ENCODE data around the gene DST.

The DST gene

DNA sequence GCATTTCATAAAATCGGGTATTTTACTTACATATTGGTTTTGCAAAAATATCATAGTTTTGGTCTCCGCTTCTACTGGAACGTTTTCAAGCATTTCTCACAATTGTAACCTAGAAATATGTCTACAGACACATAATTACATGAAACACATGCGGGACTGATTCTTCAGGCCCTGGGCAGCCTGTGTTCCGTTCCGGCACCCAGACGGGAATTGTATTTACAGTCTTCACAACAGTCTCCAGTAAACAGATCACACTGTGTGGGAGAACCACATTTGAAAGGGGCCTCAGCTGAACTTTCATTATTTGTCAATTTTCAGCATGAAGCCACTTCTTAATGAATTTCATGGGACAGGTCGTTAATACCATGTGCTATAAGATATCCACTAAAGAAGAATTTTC, 196.9 kb downstream of the DST start:
- DNase-seq (no peak), ATAC-seq (replicated peaks) (no peak)
- Mint-ChIP-seq H3K27me3 (no peaks in the 10 kb centered on the region), H3K9me3 (peaks cover 0 to 4% of the 10 kb centered on the region in 2 donors), H3K36me3 (no peaks in the 10 kb centered on the region), H3K4me1 (no peaks in the 10 kb centered on the region), H3K27ac (no peak overlapping the region), H3K4me3 (no peak overlapping the region)

DNA sequence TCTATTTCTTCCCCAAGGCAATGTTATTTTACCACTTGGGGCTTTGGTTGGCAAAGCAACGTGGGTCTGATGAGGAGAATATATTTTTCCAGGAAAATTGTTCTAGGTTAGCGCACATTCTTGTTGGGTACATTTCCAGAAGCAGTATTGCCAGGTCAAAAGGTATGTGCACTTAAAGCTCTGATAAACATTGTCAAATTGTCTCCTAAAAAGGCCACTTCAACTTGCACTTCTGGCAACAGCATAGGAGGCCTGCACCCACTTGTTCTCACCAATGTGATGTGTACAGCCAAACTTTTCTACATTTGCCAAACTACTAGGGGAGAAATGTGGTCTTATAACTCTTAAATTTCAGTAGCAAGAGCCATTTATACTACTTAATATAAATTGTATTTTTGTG, 197.8 kb downstream of the DST start:
- H3K4me1 Mint-ChIP-seq = no peaks in the 10 kb centered on the region
- H3K36me3 Mint-ChIP-seq = no peaks in the 10 kb centered on the region
- no peak overlapping the region for H3K27ac Mint-ChIP-seq
- ATAC-seq (replicated peaks) = no peak
- peaks cover 0 to 8% of the 10 kb centered on the region in 2 donors for H3K9me3 Mint-ChIP-seq
- no peaks in the 10 kb centered on the region for H3K27me3 Mint-ChIP-seq
- no peak for DNase-seq
- H3K4me3 Mint-ChIP-seq = no peak overlapping the region

DNA sequence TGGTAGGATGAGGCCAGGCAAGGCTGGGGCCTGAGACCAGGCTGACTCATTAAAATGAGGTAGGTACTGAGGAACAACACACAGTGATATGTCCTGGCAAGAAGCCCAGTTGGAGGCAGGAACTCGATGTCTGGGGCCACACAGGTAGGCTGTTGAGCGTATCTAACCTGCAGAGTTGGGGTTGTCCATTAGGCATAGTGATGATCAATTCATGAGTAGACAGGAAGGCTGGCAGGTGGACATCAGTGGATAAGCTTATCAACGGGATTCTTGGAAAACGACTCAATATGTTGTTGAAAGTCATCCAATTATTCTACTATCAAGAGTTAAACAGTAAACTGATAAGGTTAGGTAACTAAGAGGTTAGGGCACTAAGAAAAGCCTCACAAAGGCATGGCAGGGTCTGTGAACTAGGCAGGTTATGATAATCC, 202.1 kb downstream of the DST start:
- H3K4me3 Mint-ChIP-seq = no peak overlapping the region
- peaks cover 5 to 7% of the 10 kb centered on the region in 2 donors for H3K27me3 Mint-ChIP-seq
- no peaks in the 10 kb centered on the region for H3K36me3 Mint-ChIP-seq
- no peak for ATAC-seq (replicated peaks)
- H3K9me3 Mint-ChIP-seq = peaks cover 0 to 10% of the 10 kb centered on the region in 2 donors
- H3K27ac Mint-ChIP-seq = no peak overlapping the region
- no peak for DNase-seq
- no peaks in the 10 kb centered on the region for H3K4me1 Mint-ChIP-seq

DNA sequence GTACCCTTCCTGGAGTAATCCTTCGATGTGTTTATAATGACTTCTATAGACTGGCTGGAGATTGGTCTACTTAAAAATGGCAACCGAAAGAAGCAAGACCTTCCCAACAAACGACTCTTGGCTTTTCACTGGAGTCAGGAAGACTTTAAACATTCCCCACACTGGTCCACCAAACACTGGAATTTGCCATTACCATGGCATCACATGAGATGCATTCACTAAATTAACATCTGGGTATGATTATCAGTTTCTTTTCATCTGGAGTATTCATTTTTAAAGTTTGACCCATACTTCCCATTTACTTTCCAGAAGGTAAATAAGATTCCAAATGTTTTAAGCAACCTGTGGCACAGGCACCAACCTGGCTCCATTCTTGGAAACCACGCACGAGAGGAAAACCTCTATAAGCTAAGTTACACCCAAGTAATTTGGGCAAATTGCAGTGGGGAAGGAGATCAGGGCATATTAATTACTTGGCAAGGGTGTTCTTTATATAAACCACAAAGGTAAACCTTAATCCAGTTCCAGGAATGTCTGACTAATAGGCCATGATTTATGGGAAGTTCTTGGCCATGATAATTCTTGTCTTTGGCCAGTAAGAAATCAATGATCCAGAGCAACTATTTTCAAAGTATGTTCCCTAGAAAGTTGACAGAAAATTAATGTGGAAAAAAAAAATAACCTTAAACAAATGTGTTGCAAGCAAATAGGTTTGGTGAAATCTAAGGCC, 205.4 kb downstream of the DST start:
- ATAC-seq (replicated peaks) (no peak), DNase-seq (no peak)
- Mint-ChIP-seq H3K4me3 (no peak overlapping the region), H3K9me3 (peaks cover 6 to 8% of the 10 kb centered on the region in 2 donors), H3K4me1 (no peaks in the 10 kb centered on the region), H3K36me3 (no peaks in the 10 kb centered on the region), H3K27ac (no peak overlapping the region), H3K27me3 (peaks cover 5 to 8% of the 10 kb centered on the region in 2 donors)

DNA sequence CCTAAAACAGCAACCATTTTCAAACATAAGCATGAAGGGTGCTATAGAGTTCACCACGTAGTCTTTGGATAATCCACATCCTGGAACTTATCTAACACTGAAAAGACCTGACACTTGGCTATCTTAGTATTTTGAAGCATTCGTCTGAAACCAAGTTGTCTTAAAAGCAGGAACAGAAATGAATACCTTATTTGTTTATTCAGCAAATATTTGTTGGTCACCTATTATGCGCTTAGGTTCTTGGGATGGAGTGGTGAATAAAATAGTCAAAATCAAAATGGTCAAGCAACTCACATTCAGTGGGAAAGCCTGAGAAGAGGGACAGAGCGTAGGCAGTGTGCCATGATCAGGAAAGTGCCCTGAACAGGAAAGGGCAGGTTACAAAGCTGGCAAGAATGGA, 206.9 kb downstream of the DST start:
- Mint-ChIP-seq H3K27ac (no peak overlapping the region), H3K9me3 (peaks cover 6 to 7% of the 10 kb centered on the region in 2 donors), H3K36me3 (no peaks in the 10 kb centered on the region), H3K4me3 (no peak overlapping the region), H3K27me3 (peaks cover 5 to 8% of the 10 kb centered on the region in 2 donors), H3K4me1 (no peaks in the 10 kb centered on the region)
- DNase-seq (no peak), ATAC-seq (replicated peaks) (no peak)

DNA sequence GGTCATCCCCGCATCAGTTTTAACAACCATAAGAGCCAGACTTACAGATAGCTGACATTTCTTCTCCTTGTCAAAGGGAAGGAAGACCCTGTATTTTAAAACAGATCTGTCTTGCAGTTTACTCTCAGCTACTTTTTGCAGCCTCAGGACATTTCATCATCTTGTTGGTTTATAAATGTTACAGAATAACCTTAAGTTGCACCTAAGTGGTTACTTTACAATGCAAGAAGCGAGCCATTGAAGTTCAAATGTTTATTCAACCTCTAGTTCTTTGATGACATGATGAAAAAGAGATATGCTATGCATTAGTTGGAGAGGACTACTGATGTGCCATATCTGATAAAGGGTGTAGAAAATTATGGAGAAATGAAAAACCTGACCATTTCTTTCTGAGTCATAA, 207.4 kb downstream of the DST start:
- H3K27ac Mint-ChIP-seq = no peak overlapping the region
- H3K27me3 Mint-ChIP-seq = peaks cover 5 to 8% of the 10 kb centered on the region in 2 donors
- ATAC-seq (replicated peaks) (no peak), DNase-seq (no peak)
- H3K9me3 Mint-ChIP-seq = peaks cover 5 to 6% of the 10 kb centered on the region in 2 donors
- no peaks in the 10 kb centered on the region for H3K4me1 Mint-ChIP-seq
- no peaks in the 10 kb centered on the region for H3K36me3 Mint-ChIP-seq
- H3K4me3 Mint-ChIP-seq = no peak overlapping the region

DNA sequence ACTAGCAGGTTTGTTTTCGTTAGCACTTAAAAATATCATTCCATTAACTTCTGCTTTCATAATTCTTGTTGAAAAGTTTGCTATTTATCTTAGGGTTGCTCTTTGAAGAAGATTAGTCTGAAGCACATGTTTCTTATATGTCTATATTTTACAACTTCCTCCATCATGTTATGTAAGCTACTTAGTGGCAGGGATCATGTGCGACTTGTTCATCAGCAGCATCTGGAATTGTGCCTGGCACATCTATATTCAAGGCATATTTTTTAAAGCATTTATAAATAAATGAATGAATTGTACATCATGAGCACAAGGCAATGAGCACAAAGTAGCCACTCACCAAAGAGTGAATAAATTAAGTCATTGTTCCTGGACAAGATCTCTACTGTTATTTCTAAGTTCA, 208.1 kb downstream of the DST start:
- H3K4me1 Mint-ChIP-seq = no peaks in the 10 kb centered on the region
- ATAC-seq (replicated peaks) (no peak), DNase-seq (no peak)
- no peak overlapping the region for H3K27ac Mint-ChIP-seq
- H3K36me3 Mint-ChIP-seq = no peaks in the 10 kb centered on the region
- H3K4me3 Mint-ChIP-seq = no peak overlapping the region
- H3K9me3 Mint-ChIP-seq = peaks cover 3 to 6% of the 10 kb centered on the region in 2 donors
- peaks cover 5 to 8% of the 10 kb centered on the region in 2 donors for H3K27me3 Mint-ChIP-seq

DNA sequence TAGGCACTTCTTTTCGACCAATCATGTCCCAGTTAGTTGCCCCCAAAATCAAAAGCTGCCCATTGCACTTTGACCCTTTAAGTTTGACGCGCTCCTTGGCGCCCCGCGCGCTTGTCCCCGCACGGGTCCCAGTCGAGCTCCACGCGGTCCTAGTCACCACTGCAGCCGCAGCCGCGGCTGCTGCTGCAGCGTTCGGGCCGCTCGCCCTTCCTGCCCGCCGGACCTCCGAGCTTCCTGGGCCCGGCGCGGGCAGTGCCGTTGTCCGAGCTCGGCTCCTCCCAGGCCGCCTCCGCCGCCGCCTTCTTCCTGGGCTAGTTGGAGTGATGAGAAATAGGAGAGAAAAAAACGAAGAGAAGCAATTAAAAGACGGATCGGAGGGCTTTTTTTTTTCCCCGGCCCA, 209.6 kb downstream of the DST start:
- H3K27me3 Mint-ChIP-seq = peaks cover 5 to 8% of the 10 kb centered on the region in 2 donors
- H3K36me3 Mint-ChIP-seq = no peaks in the 10 kb centered on the region
- H3K4me3 Mint-ChIP-seq = no peak overlapping the region
- no peak for DNase-seq
- H3K27ac Mint-ChIP-seq = no peak overlapping the region
- no peaks in the 10 kb centered on the region for H3K4me1 Mint-ChIP-seq
- ATAC-seq (replicated peaks) = no peak
- H3K9me3 Mint-ChIP-seq = peaks cover 3 to 6% of the 10 kb centered on the region in 2 donors

DNA sequence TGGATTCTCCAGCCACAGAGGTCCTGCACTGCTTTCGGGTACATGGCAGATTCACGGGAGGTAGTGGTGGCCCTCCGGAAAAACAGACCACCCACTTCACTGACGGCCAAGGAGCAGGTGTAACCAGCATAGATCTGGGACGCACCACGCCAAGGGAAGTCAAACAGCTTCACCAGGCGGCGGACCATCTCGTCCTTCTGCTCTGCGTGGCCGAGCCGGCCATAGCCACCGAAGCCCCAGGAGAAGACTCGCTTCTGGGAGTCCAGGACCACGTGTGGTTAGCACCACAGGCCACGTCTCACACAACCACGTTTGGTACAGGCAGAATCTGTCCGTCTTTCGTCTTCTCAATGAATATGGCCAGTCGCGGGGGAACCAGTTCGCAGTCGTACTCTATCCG, 210.5 kb downstream of the DST start:
- no peak for DNase-seq
- peaks cover 5 to 6% of the 10 kb centered on the region in 2 donors for H3K9me3 Mint-ChIP-seq
- peaks cover 5 to 8% of the 10 kb centered on the region in 2 donors for H3K27me3 Mint-ChIP-seq
- ATAC-seq (replicated peaks) = no peak
- H3K4me1 Mint-ChIP-seq = no peaks in the 10 kb centered on the region
- H3K4me3 Mint-ChIP-seq = no peak overlapping the region
- H3K36me3 Mint-ChIP-seq = no peaks in the 10 kb centered on the region
- H3K27ac Mint-ChIP-seq = no peak overlapping the region

DNA sequence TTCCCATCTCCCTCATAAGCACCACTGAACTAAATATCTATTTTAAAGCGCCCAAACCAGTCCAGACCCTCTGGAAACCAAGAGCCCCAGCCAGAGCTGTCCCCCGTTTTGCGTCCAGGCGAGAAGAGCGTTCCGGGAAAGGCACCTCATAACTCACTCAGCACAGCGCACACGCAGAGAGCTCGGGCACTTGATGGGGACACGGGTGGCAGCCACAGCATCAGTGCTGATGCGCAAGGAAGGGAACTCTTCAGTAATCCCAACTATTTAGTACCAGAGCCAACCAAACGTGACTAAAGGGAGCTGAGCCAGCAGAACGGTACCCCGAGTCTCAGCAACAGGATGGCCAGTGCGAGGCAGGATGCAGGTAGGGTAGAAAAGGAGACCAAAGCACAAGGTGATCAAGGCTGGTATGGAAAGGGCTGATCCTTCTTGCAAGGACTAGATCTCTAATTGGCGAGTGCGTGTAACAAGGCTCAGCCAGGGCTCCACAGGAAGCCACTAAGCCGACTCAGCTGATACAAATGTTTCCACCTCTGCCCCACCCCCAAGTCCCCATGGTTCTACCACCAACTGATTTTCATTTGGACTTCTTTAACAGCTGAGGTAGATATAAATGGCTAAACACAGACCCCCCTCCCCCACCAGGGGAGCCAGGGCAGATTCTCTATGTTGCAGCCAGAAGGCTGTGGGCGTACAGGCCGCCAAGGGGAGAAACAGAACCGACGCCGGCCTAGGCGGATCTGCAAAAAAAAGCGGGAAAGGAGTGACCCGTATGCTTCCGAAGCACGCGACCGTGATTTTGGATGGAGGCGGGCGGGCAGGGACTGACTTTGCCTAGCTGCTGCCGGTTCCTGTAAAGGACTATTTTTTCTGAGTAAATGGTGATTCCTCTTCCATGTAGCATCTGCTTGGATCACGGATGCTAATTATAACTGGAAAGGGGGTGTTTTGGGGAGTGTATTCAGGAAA, 211.8 kb downstream of the DST start:
- Mint-ChIP-seq H3K9me3 (peaks cover 6 to 10% of the 10 kb centered on the region in 2 donors), H3K4me1 (no peaks in the 10 kb centered on the region), H3K36me3 (no peaks in the 10 kb centered on the region), H3K4me3 (no peak overlapping the region), H3K27ac (no peak overlapping the region), H3K27me3 (peaks cover 3 to 8% of the 10 kb centered on the region in 2 donors)
- DNase-seq (no peak), ATAC-seq (replicated peaks) (no peak)

DNA sequence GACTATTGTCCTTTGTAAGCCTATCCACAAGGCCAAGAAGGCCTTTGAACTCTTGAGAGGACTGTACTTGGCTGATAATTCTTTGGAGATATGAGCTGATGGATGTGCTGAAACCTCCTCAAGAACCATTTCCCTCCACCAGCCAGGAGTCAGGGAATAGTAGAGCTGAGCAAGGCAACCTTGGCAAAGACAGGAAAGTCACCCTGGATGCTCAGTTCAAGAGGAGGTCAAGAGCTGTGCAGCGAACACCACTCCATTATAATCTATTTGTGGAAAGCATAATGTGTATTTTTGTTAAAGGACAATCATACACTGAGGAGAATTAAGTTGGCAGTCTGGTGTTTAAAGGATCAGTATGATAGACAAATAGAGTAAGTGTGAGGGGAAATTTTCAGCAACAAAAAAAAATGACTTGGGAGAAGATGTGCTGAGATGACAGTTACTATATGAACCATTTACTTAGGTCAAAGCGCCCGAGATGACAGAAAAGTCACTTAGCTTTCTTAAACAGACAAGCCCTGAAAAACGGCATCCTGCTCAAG, 218.1 kb downstream of the DST start:
- H3K9me3 Mint-ChIP-seq = peaks cover 4 to 5% of the 10 kb centered on the region in 2 donors
- no peak overlapping the region for H3K27ac Mint-ChIP-seq
- DNase-seq (no peak), ATAC-seq (replicated peaks) (no peak)
- H3K27me3 Mint-ChIP-seq = peaks cover 10 to 23% of the 10 kb centered on the region in 2 donors
- no peaks in the 10 kb centered on the region for H3K4me1 Mint-ChIP-seq
- H3K36me3 Mint-ChIP-seq = no peaks in the 10 kb centered on the region
- no peak overlapping the region for H3K4me3 Mint-ChIP-seq

DNA sequence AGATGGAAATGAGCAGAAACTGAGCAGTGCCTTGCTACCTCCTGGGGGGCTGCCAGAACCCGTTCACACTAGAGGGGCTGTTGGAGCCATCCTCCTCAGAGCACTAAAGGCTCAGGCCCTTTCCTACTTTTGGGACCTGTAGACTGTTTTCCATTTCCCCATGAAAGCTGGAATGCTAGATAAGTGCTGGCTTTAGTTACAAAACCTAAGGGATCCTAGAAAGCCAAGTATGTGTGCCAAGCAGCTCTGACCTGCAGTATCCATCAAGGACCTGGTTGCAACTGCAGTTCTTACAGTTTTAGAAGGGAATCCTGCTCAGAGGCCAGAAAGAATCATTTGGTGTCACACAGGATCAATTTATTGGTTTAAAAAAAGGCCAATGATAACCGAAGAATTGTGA, 218.6 kb downstream of the DST start:
- no peak for DNase-seq
- no peaks in the 10 kb centered on the region for H3K36me3 Mint-ChIP-seq
- H3K4me1 Mint-ChIP-seq = no peaks in the 10 kb centered on the region
- peaks cover 10 to 23% of the 10 kb centered on the region in 2 donors for H3K27me3 Mint-ChIP-seq
- no peak overlapping the region for H3K27ac Mint-ChIP-seq
- no peak overlapping the region for H3K4me3 Mint-ChIP-seq
- no peak for ATAC-seq (replicated peaks)
- H3K9me3 Mint-ChIP-seq = peaks cover 4 to 5% of the 10 kb centered on the region in 2 donors

DNA sequence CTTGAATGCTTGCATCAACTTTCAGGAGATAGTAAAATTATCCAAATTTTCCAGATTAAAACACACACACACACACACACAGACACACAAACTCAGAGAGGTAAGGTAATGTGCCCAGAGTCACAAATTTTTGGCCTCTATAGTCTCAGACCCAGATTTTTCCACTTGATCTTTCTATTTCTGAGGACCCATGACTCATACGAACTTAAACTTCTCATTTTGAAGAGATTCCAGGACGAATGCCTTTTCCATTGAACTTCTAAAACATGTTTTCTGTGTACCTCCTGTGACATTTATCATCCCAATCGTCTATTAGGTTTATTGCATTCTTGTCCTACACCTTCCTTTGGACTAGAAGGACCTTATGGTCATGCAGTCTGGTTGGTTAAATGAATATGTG, 222.4 kb downstream of the DST start:
- Mint-ChIP-seq H3K27ac (no peak overlapping the region), H3K4me1 (no peaks in the 10 kb centered on the region), H3K4me3 (no peak overlapping the region), H3K36me3 (no peaks in the 10 kb centered on the region), H3K9me3 (no peaks in the 10 kb centered on the region), H3K27me3 (peaks cover 10 to 13% of the 10 kb centered on the region in 2 donors)
- DNase-seq = no peak
- ATAC-seq (replicated peaks) = no peak

DNA sequence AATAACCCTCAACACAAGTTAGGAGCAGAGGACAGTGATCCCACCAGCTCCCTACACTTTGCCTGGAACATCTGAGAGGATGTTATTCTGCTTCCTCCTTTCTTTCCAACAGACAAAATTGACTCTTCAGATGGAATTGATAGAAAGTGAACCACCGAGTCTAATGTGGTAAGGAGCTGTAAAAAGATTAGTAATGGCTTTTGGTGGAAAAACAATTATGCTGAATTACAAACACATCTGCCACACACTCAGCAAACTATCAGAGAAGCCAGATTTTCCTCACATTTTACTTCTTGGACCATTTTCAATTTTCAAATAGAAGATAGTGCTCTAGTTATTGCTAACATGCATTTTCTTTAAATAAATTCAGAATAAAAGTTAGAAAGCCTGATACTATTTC, 223.5 kb downstream of the DST start:
- H3K4me1 Mint-ChIP-seq = no peaks in the 10 kb centered on the region
- peaks cover 6 to 13% of the 10 kb centered on the region in 2 donors for H3K27me3 Mint-ChIP-seq
- no peaks in the 10 kb centered on the region for H3K36me3 Mint-ChIP-seq
- H3K4me3 Mint-ChIP-seq = no peak overlapping the region
- no peaks in the 10 kb centered on the region for H3K9me3 Mint-ChIP-seq
- H3K27ac Mint-ChIP-seq = no peak overlapping the region
- no peak for DNase-seq
- ATAC-seq (replicated peaks) = no peak

Measured in stimulated activated naive B cell treated with anti-CD40 and anti-IgM and Interleukin-4, amounts not matched to agents 10 μg/mL and 1 μg/mL and 100 μg/mL, for 72 hours (primary cell).